Measurements from ENCODE around the gene DDX39B.
A peak's percentile ranks its signal among the peaks of the same experiment; 100 is the strongest.

DDX39B gene

DNA sequence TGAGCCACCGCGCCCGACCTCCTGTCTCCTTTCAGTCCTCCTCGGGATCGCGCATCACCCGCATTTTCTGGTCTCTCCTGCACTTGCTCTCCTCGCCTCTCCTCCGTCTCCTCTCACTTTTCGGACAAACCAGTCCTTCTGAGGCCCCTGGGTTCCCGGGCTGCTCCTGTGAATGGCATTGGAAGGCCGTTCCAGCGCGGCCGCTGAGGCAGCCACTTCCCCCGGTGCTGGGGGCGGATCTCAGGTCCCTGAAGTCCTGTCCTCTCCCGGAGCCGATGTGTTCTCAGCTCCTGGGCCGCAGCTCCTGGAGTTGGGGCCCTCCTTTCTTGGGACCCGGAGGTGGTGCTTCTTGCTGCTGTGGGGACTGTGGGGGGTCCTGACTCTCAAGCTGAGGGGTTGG is 43.1 kb downstream of the DDX39B start:
- TF ChIP-seq ZNF501 (tag by site-specific recombination; IDR thresholded peaks at IDR 0.05) (no peak), ZSCAN30 (tag by site-specific recombination; IDR thresholded peaks at IDR 0.05) (no peak), ZNF623 (tag by site-specific recombination; IDR thresholded peaks at IDR 0.05) (no peak), PRDM1 (tag by site-specific recombination; IDR thresholded peaks at IDR 0.05) (peak; percentile 46; the same call in 1 of the 2 replicates), ZNF658 (tag by site-specific recombination; IDR thresholded peaks at IDR 0.05) (no peak)
- POLR2A ChIA-PET, result interaction anchor here (0.7 to 7.1 kb wide), 9 partner anchors 9 to 329 kb away, joined by 3 to 97 read pairs (median 5); partner anchors contain the start of genes ABHD16A, DDX39B, HSPA1B and MCCD1
- no peak overlapping the region for H3K27ac ChIP-seq (ENCODE audit: extremely low read depth, low read depth, low read length)

DNA sequence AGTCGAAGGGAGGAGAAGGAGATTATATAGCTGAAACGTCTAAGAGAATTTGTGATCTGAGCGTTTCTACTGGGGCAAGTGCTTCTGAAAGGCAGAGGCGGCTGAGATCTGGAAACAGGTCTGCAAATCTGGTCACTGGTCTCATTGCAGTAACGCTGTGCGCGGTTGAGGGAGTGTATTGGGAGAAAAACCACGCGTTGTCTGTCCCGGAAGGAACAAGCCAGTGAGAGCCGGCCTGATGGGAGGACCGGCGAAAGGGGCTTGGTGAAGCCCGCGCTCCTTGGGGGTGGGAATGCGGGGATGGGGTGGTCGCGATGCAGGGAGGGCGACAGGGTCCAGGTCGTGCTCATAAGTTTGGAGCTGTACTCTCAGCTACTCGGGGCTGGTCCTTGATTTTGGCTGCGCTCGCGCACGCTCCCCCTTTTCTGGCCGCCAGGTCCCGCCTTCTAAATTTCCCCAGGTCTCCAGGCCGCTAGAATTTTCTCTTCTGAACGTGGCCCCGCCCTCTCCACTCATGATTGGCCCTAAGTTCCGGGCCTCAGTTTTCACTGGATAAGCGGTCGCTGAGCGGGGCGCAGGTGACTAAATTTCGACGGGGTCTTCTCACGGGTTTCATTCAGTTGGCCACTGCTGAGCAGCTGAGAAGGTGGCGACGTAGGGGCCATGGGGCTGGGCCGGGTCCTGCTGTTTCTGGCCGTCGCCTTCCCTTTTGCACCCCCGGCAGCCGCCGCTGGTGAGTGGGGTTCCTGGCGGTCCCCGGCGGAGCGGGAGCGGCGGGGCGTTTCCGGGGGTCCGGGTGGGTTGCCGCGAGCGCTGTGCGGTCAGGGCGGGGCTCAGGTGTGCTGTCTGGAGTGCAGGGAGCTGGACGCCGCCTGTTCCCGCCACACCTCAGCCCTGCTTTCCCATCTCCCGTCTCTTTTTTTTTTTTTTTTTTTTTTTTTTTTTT is 44.0 kb downstream of the DDX39B start, which contains the start of gene MICB:
Gene MICB, plus strand, starts transcription at position 615 of the 946 bp plus-strand sequence. Its CDS starts 49 bp downstream, at position 664.
- ChIA-PET POLR2A (interaction anchor here (0.6 to 7.1 kb wide), 17 partner anchors 8 to 494 kb away, joined by 3 to 97 read pairs (median 4); partner anchors contain the start of genes ABHD16A, DDX39B, HSPA1B and MCCD1), CTCF (interaction anchor here (0.6 to 7.3 kb wide), 9 partner anchors 8 to 790 kb away, joined by 3 to 61 read pairs (median 4); partner anchors contain the start of genes ATP6V1G2 and MCCD1)
- H3K27ac ChIP-seq (ENCODE audit: extremely low read depth, low read depth, low read length), result peak within 1 kb of the TSS; percentile 4; the same call in 1 of the 2 replicates
- TF ChIP-seq, protein P1, sequence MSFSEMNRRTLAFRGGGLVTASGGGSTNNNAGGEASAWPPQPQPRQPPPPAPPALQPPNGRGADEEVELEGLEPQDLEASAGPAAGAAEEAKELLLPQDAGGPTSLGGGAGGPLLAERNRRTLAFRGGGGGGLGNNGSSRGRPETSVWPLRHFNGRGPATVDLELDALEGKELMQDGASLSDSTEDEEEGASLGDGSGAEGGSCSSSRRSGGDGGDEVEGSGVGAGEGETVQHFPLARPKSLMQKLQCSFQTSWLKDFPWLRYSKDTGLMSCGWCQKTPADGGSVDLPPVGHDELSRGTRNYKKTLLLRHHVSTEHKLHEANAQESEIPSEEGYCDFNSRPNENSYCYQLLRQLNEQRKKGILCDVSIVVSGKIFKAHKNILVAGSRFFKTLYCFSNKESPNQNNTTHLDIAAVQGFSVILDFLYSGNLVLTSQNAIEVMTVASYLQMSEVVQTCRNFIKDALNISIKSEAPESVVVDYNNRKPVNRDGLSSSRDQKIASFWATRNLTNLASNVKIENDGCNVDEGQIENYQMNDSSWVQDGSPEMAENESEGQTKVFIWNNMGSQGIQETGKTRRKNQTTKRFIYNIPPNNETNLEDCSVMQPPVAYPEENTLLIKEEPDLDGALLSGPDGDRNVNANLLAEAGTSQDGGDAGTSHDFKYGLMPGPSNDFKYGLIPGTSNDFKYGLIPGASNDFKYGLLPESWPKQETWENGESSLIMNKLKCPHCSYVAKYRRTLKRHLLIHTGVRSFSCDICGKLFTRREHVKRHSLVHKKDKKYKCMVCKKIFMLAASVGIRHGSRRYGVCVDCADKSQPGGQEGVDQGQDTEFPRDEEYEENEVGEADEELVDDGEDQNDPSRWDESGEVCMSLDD (tag by site-specific recombination; IDR thresholded peaks at IDR 0.05), result peak; percentile 48; the same call in 1 of the 2 replicates
- TF ChIP-seq ZNF626 (tag by site-specific recombination; IDR thresholded peaks at IDR 0.05) (no peak), ZNF560 (tag by site-specific recombination; IDR thresholded peaks at IDR 0.05; ENCODE audit: borderline replicate concordance) (no peak), TRIM28 (IDR thresholded peaks at IDR 0.05; ENCODE audit: borderline replicate concordance, low read length) (no peak), ZNF10 (tag by site-specific recombination; IDR thresholded peaks at IDR 0.05) (0 out of 2 replicates have a peak, but pooled peaks have one; percentile 18), ZFP3 (tag by site-specific recombination; IDR thresholded peaks at IDR 0.05; ENCODE audit: low read depth) (no peak), ZNF585B (tag by site-specific recombination; IDR thresholded peaks at IDR 0.05) (no peak), MEIS1 (CRISPR knock-in tag; IDR thresholded peaks at IDR 0.05; ENCODE audit: borderline replicate concordance) (no peak), ZNF239 (tag by site-specific recombination; IDR thresholded peaks at IDR 0.05) (no peak), ZNF350 (tag by site-specific recombination; IDR thresholded peaks at IDR 0.05) (no peak), BCL11A (tag by site-specific recombination; IDR thresholded peaks at IDR 0.05; ENCODE audit: low read depth) (0 out of 2 replicates have a peak, but pooled peaks have one; percentile 11), ZNF133 (tag by site-specific recombination; IDR thresholded peaks at IDR 0.05) (no peak), ZFP69B (tag by site-specific recombination; IDR thresholded peaks at IDR 0.05) (0 out of 2 replicates have a peak, but pooled peaks have one; percentile 31), ZNF221 (tag by site-specific recombination; IDR thresholded peaks at IDR 0.05; ENCODE audit: borderline replicate concordance) (no peak)
- TF ChIP-seq, protein P2, sequence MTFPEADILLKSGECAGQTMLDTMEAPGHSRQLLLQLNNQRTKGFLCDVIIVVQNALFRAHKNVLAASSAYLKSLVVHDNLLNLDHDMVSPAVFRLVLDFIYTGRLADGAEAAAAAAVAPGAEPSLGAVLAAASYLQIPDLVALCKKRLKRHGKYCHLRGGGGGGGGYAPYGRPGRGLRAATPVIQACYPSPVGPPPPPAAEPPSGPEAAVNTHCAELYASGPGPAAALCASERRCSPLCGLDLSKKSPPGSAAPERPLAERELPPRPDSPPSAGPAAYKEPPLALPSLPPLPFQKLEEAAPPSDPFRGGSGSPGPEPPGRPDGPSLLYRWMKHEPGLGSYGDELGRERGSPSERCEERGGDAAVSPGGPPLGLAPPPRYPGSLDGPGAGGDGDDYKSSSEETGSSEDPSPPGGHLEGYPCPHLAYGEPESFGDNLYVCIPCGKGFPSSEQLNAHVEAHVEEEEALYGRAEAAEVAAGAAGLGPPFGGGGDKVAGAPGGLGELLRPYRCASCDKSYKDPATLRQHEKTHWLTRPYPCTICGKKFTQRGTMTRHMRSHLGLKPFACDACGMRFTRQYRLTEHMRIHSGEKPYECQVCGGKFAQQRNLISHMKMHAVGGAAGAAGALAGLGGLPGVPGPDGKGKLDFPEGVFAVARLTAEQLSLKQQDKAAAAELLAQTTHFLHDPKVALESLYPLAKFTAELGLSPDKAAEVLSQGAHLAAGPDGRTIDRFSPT (tag by site-specific recombination; IDR thresholded peaks at IDR 0.05), result no peak
- TF ChIP-seq, protein P3, sequence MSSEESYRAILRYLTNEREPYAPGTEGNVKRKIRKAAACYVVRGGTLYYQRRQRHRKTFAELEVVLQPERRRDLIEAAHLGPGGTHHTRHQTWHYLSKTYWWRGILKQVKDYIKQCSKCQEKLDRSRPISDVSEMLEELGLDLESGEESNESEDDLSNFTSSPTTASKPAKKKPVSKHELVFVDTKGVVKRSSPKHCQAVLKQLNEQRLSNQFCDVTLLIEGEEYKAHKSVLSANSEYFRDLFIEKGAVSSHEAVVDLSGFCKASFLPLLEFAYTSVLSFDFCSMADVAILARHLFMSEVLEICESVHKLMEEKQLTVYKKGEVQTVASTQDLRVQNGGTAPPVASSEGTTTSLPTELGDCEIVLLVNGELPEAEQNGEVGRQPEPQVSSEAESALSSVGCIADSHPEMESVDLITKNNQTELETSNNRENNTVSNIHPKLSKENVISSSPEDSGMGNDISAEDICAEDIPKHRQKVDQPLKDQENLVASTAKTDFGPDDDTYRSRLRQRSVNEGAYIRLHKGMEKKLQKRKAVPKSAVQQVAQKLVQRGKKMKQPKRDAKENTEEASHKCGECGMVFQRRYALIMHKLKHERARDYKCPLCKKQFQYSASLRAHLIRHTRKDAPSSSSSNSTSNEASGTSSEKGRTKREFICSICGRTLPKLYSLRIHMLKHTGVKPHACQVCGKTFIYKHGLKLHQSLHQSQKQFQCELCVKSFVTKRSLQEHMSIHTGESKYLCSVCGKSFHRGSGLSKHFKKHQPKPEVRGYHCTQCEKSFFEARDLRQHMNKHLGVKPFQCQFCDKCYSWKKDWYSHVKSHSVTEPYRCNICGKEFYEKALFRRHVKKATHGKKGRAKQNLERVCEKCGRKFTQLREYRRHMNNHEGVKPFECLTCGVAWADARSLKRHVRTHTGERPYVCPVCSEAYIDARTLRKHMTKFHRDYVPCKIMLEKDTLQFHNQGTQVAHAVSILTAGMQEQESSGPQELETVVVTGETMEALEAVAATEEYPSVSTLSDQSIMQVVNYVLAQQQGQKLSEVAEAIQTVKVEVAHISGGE (tag by site-specific recombination; conservative IDR thresholded peaks at IDR 0.05; ENCODE audit: low read depth), result peak; percentile 45; the same call in 1 of the 2 replicates
- TF ChIP-seq, protein P4, sequence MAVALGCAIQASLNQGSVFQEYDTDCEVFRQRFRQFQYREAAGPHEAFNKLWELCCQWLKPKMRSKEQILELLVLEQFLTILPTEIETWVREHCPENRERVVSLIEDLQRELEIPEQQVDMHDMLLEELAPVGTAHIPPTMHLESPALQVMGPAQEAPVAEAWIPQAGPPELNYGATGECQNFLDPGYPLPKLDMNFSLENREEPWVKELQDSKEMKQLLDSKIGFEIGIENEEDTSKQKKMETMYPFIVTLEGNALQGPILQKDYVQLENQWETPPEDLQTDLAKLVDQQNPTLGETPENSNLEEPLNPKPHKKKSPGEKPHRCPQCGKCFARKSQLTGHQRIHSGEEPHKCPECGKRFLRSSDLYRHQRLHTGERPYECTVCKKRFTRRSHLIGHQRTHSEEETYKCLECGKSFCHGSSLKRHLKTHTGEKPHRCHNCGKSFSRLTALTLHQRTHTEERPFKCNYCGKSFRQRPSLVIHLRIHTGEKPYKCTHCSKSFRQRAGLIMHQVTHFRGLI (tag by site-specific recombination; IDR thresholded peaks at IDR 0.05), result peak; percentile 81

More for the DNA sequence above, 43.1 kb downstream of the DDX39B start:
- peak overlapping the region; percentile 4 for H3K4me3 ChIP-seq (ENCODE audit: low read depth, low read length)
- no peaks in the 10 kb centered on the region for H3K9me3 ChIP-seq (ENCODE audit: control insufficient read depth, insufficient read depth, low read depth, low read length)
- CTCF ChIA-PET, result interaction anchor here (1.0 to 7.3 kb wide), 4 partner anchors 9 to 99 kb away, joined by 4 to 61 read pairs (median 4); partner anchors contain the start of genes ATP6V1G2 and DDX39B
- H3K4me1 ChIP-seq (ENCODE audit: control insufficient read depth, insufficient read depth, low read length), result no peaks in the 10 kb centered on the region
- H3K36me3 ChIP-seq (ENCODE audit: control insufficient read depth in 2 of 2, insufficient read depth in 1 of 2, low read length in 2 of 2), result no peaks in the 10 kb centered on the region

More for the DNA sequence above, 44.0 kb downstream of the DDX39B start, which contains the start of gene MICB:
- H3K4me3 ChIP-seq (ENCODE audit: low read depth, low read length), result peak within 1 kb of the TSS; percentile 48
- H3K4me1 ChIP-seq (ENCODE audit: control insufficient read depth, insufficient read depth, low read length), result no peaks in the 10 kb centered on the region
- no peaks in the 10 kb centered on the region for H3K9me3 ChIP-seq (ENCODE audit: control insufficient read depth, insufficient read depth, low read depth, low read length)
- H3K36me3 ChIP-seq (ENCODE audit: control insufficient read depth in 2 of 2, insufficient read depth in 1 of 2, low read length in 2 of 2), result no peaks in the 10 kb centered on the region
